ENCODE results near the gene GPR39. TPM values are rescaled to one million over a fixed set of nuclear protein-coding genes. Genes with fewer than 3 reads are reported as not detected.

GPR39 gene
- total RNA-seq, 6 experiments from 2014 or later, result 2.2 to 3.0 (median 2.5) TPM

GRCh38 chr2:132678483-132678882 is 261.9 kb downstream of the GPR39 start:
- DNase-seq, result no peak
- H3K27me3 Mint-ChIP-seq (ENCODE audit: insufficient read depth), result no peaks in the 10 kb centered on the region
- peak overlapping the region; percentile 81 for H3K27ac Mint-ChIP-seq

DNA sequence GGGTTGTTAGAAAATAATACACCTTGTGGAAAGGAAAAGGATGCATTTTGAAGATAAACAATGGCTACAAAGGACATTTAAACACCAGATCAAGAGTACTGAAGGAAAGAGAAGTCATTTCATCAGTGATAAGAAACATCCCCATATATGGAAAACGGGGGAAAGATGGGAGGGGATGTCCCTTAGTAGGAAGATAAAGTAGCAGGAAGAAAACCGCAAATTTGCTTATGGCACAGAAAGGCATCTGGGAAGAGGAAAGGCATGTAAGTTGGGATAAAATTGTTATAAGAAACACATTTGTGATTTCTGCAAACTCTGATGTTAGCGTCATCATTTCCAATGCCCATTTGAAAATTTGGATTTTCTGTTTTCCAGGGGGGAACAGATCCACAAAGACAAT is 263.9 kb downstream of the GPR39 start:
- DNase-seq, result no peak
- Mint-ChIP-seq H3K27me3 (ENCODE audit: insufficient read depth) (no peaks in the 10 kb centered on the region; the same call in 1 of the 2 replicates), H3K27ac (no peak overlapping the region), H3K9me3 (no peaks in the 10 kb centered on the region), H3K4me1 (ENCODE audit: low read depth) (peaks cover 64% of the 10 kb centered on the region), H3K36me3 (ENCODE audit: low read depth) (no peaks in the 10 kb centered on the region), H3K4me3 (no peak overlapping the region)
- TF ChIP-seq CTCF (IDR thresholded peaks at IDR 0.05), result no peak

More at GRCh38 chr2:132678483-132678882, 261.9 kb downstream of the GPR39 start:
- Mint-ChIP-seq H3K4me3 (peak overlapping the region; percentile 16; the same call in 1 of the 2 replicates), H3K36me3 (ENCODE audit: low read depth) (no peaks in the 10 kb centered on the region), H3K9me3 (no peaks in the 10 kb centered on the region), H3K4me1 (ENCODE audit: low read depth) (peaks cover 68% of the 10 kb centered on the region)
- TF ChIP-seq CTCF (IDR thresholded peaks at IDR 0.05), result no peak

DNA sequence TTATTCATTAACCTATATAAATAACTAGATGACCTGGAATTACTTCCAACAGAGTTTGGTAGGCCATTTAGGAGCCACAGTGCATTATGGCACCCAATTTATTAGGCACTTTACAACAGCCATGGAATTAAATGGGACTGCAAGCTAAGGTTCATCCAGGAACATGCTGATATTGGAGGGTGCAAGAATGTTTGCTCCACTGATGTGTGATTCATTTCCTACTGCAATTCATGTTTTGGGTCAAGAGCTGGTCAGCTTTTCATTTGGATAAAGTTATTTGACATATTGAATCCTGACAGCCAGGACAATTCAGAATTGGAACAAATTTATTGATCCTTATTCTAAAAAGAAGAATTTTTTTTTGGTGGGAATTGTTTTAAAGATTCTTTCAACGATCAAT is 265.2 kb downstream of the GPR39 start:
- no peak for TF ChIP-seq CTCF (IDR thresholded peaks at IDR 0.05)
- peaks cover 52% of the 10 kb centered on the region for H3K4me1 Mint-ChIP-seq (ENCODE audit: low read depth)
- no peaks in the 10 kb centered on the region for H3K9me3 Mint-ChIP-seq
- no peak overlapping the region for H3K4me3 Mint-ChIP-seq
- no peak for DNase-seq
- H3K36me3 Mint-ChIP-seq (ENCODE audit: low read depth), result no peaks in the 10 kb centered on the region
- H3K27ac Mint-ChIP-seq, result no peak overlapping the region
- H3K27me3 Mint-ChIP-seq (ENCODE audit: insufficient read depth), result no peaks in the 10 kb centered on the region; the same call in 1 of the 2 replicates

GRCh38 chr2:132690664-132691303 is 274.2 kb downstream of the GPR39 start:
- no peaks in the 10 kb centered on the region for H3K9me3 Mint-ChIP-seq
- H3K36me3 Mint-ChIP-seq (ENCODE audit: low read depth), result no peaks in the 10 kb centered on the region
- H3K27ac Mint-ChIP-seq, result peak overlapping the region; percentile 81
- DNase-seq, result peak; percentile 46
- H3K27me3 Mint-ChIP-seq (ENCODE audit: insufficient read depth), result no peaks in the 10 kb centered on the region; the same call in 1 of the 2 replicates
- TF ChIP-seq CTCF (IDR thresholded peaks at IDR 0.05), result no peak
- H3K4me3 Mint-ChIP-seq, result peak overlapping the region; percentile 22; the same call in 1 of the 2 replicates
- H3K4me1 Mint-ChIP-seq (ENCODE audit: low read depth), result peaks cover 46% of the 10 kb centered on the region

- no peaks in the 10 kb centered on the region for H3K9me3 Mint-ChIP-seq
- no peak for TF ChIP-seq CTCF (IDR thresholded peaks at IDR 0.05)
- H3K4me1 Mint-ChIP-seq (ENCODE audit: low read depth), result peaks cover 51% of the 10 kb centered on the region
- no peaks in the 10 kb centered on the region for H3K36me3 Mint-ChIP-seq (ENCODE audit: low read depth)
- H3K27me3 Mint-ChIP-seq (ENCODE audit: insufficient read depth), result no peaks in the 10 kb centered on the region; the same call in 1 of the 2 replicates
- DNase-seq, result no peak
- H3K27ac Mint-ChIP-seq, result peak overlapping the region; percentile 81
- peak overlapping the region; percentile 12; the same call in 1 of the 2 replicates for H3K4me3 Mint-ChIP-seq
These were observed 275.0 kb downstream of the GPR39 start for GRCh38 chr2:132691556-132691955.

Data from HFFc6 (cell line).